ENCODE results near the gene PCLO.

The PCLO gene

DNA sequence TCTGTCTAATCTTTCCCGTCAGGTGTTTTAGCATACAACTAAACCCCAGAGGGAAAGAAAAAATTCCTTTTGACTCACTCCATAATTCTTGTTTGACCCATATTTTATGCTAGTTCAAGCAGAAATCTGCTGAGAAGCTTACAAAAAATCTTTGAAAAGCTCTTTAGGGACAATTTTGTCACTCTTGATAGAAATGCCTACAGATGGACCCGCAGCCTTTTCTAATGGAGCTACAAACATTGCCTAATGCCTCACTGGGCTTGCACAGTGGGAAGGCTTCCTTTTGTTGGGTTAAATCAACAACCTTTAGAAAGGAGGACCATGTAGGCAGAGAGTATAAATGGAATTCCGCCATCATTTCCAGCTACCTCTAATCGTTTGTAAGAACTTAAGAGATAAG is 344.5 kb downstream of the PCLO start:
- DNase-seq: no peak

DNA sequence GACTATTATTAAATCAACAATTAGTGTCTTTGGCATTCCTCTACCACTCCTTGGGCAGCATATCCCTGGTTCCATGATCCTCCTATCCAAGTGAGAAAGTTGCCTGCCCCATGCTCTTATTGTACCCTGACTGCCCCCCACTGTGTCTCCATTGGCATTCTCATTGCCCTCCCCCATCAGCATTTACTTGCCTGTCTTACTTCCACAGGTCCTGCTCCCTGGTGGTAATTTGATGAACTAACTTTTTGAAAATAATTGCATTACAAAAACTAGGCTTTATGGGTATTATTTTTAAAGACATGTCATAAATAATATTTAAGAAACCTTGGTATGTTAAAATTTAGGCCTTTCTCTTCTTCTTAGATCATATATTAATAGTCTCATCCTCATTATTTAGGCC is 346.4 kb downstream of the PCLO start:
- DNase-seq: no peak

DNA sequence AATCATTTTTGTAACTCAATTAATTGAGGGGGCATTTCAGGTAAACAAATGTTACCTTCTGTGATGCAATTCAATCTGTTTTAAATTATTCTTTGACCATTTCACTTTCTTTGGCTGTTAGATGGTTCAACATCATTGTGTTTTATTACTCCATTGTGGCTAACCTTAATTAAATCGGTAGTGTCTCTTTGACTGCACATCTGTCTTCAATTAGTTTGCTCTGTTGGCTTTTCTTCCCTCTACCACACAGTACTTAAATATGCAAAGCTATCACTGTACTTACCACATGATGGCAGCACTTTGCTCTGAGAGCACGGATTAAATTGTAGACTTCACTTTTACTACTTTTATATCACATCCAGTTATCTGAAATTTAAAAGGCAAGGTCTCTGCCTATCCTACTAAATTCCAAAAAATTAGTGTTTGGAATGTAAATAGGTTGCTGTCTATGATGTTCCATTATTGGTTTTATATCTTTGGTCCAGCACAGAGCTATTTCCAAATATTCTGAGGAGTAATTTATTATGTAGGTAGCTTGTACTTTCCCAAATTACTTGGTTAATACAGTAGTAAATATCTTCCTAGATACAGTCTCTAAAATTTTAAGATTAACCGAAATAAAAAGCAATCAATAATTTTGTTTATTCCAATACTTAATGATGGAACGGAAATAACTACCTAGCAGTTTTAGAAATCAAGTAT is 352.0 kb downstream of the PCLO start:
- DNase-seq: peak; percentile 32

DNA sequence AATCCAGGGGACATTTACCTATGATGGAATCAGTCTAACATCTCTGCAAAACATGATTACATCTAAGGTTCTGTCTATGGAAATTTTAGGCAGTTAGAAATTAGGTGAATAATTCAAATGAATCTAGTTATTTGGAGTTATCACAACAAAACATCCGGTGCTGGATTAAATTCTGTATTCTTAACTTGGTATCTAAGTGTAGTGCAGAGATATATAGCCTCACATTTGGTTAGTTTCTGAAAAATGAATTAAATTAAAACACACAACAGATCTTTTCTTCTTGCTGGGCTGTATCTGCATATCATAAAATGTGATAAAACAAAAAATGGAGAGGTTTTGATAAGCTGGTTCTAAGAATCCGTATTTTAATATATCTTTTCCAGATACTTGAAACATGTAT is 354.1 kb downstream of the PCLO start:
- DNase-seq: no peak

DNA sequence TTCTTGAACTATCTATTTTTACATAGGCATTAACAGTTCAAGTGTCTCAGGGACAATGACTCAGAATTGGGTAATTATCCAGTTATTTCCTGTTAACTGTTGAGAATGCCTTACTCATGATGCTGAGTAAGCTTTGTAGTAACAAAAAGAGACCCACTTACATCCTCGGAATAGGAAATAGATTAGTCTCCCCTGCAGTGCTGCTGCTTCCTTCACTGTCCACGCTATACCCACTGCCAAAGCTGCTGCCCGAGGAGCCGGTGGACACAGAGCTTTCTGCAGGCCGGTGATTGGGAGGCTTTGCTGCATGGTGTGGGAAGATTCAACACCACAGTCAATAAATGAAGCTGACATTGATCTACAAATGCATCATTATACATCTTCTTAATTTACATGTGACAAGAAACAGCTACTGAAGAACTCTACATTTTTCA is 357.1 kb downstream of the PCLO start:
- DNase-seq: no peak

DNA sequence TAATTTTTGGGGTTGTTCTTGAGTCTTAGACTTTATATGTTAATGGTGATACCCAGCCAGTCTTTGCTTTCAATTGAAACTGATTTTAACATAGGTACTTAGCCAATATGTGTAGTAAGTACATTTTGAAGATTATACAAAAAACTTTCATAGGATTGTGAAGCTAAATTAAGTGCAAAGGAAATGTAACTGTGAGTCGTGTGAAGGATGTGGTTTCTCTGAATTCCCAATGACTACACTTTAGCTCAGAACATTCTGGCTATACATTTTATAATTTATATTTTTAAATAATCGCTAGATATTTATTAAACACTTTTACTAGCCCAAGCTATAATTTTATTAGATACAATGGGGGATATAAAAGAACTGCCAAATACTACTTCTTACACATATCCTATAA is 359.3 kb downstream of the PCLO start:
- no peak for DNase-seq

DNA sequence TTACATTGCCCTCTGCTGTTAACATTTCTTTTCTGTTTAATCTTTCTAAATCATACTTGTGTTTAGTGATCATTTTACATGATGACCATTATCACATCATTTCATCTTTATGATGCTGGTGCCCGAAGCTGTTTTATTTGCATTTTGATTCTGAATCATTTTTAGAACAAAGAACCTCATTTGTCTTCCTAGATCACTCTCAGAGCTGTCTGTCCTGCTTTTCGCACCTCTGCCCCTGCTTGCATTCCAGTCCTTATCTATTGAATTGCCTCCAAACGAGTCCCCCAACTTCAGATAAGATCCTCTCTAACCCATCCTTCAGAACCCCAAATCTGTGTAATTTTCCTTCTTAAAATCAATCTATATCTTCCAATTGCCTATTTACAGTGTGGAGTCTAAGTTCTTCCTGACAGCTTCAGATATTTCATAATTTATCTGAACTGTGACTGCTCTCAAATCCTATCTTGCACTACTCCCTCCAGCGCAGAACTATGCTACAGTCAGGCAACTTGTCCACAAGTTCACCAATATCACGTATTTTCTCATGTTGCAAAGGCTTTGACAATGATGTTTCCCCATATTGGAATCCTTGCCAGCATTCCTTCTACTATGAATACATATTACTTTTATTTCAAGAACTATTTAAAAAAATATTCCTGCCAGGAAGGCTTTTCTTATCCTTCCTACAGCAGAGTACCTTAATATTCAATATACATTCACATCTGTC is 372.6 kb downstream of the PCLO start:
- no peak for DNase-seq

DNA sequence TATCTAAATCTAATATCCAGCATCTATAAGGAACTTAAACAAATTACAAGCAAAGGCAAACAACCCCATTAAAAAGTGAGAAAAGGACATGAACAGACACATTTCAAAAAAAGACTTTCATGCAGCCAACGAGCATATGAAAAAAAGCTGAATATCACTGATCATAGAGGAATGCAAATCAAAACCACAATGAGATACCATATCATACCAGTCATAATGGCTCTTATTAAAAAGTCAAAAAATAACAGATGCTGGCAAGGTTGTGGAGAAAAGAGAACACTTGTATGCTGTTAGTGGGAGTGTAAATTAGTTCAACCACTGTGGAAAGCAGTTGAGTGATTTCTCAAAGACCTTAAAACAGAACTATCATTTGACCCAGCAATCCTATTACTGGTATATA is 384.7 kb downstream of the PCLO start:
- DNase-seq: no peak

DNA sequence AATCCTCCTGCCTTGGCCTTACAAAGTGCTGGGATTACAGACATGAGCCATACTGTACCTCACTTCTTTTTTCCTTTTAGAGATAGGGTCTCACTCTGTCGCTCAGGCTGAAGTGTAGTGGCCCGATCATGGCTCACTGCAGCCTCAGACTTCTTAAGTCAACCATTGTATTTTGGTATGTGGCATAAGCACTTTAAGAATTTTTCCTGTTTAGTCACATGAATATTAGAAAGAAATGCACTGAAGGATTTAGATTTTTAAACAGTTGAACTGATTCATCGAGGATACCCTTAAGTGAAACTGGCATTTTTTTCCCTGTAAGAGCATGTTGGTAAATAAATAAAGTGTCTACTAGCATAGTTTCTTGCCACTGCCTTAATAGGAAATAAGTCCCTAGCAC is 399.8 kb downstream of the PCLO start:
- DNase-seq: no peak

DNA sequence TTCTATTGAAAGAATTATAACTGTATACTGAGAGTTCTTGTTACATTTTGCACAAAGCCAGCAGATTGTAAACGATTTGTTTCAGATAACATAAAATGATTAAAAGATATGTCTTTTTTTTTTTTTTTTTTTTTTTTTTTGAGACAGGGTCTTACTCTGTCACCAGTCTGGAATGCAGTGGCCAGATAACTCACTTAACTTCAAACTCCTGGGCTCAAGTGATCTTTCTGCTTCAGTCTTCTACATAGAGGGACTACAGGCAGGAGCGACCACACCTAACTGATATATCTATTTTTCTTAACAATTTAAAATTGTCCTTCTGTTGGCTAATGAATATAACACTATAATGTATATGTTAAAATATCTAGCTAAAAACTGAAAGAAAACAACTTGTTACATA is 401.9 kb downstream of the PCLO start:
- DNase-seq: no peak

DNA sequence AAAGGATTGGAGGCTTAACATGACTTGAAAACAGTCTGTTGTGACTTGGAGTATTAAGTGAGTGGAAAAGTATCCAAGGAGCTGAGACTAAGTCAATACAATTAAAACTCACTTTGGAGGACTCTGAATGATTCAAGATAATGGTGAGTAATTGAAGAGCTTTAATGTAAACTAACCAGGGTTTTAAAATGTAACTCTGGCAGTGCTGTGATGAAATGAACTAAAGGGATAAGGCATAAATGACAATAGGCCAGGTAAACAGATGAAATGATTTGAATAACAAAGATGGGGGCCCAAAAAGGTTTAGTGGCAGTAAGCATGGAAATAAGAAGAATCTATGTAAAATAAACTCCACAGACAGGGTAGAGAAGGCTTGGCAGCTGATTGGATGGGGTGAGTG is 402.6 kb downstream of the PCLO start:
- DNase-seq: peak; percentile 20

DNA sequence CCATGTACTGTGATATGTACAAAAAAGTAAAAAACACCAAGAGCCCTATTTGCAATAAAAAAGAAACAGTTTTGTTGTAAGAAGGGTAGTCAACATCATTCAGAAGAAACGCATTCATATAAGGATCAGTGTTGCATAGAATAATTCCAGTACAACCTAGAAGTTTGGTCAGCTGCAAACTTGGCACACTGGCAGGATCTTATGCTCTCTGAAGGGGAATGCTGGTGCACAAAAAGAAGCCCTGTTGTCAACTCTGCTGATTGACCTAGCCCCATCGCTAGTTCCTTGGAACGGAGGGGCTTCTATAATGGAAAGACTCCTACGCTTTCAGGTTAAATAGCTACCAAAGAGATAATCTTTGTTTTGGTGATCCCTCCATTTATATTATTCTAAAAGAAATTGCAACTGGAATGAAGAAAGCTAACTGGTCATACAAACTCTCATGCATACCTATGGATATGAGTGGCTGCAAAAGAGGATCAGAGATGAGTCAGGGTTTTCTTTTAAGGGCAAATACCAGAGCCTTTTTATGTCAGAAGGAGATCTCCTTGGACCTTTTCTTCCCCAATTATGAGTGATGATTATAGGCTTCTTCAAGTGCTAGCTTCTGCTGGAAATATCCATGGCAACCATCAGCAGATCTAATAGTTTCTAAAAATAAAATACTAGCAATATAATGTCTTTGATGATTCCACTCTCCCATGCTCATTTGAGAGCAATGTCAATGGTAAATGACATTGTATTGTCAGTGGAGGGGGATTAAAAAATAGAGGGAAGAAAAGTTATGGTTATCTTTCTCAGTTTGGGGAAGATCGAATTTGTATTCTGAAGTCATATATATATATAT is 406.8 kb downstream of the PCLO start:
- DNase-seq: no peak

DNA sequence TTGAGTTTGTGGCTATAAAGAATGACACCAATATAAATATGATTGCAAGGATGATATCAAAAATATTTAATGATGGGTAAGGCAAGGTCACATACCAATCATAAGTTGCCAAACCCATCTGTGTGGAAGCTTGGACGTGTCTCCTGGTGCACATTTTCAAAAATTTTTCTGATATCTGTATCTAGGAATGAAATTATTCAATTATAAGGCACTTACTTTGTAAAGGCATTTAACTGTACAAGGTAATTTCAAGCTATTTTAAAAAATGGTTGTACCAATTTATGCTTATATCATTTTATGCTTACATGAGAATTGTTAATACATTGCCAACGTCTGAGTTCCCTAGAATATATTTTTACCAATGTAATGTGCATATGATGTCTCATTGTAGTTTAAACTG is 412.7 kb downstream of the PCLO start:
- DNase-seq: no peak

DNA sequence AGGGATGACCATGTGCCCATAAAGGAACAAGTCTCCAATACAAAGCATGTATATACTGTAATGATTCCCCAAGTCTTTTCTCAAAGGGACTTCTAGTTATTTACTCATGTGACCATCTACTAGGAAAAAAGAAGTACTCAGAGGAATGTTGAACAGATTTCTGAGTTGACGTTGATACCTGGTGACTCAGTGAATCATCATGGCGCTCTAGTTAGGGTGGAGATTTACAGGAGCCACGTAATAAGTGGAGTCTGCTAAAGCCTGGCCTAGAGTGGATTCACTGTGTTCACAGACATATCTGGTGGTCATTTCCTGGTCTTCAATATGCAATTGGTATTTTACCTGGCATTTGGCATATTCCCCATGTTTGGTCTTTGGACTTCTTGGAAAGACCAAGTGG is 416.9 kb downstream of the PCLO start:
- no peak for DNase-seq

DNA sequence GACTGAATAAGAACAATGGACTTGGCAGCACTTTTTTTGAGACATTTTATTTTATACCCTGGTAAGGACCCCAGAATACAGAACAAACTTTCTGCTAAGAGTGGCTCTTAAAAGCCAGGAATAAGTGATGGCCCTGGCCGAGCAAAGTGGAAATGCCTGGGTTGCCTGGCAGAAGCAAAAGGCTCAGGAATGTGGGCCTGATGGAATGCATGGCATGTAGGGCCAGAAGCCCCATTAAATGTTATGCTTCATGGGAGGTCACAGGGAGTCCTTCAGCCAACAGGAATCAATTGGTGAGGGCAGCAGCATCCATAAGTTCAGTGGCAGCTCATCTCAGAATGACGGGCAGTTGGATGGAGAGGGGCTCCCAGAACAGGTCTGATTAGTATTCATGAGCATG is 417.6 kb downstream of the PCLO start:
- DNase-seq: no peak

DNA sequence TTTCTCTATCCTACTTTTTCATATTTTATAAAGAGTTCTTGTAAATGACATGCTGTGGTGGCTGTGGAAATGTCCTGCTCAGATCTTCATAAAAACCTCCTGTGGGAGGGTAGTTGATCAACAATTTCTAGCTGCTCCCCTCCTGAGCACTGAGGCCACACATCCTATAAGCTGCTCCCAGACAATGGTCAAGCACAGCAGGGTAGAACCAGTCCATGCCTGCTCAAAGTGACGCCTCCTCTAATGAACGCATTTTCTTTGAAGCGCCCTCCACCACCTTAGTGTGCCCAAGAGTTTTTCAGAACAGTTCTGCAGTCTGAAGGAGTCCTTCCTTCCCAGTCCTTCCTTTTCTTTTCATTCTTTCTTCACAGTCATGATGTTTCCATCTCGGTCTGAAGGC is 420.5 kb downstream of the PCLO start:
- no peak for DNase-seq

DNA sequence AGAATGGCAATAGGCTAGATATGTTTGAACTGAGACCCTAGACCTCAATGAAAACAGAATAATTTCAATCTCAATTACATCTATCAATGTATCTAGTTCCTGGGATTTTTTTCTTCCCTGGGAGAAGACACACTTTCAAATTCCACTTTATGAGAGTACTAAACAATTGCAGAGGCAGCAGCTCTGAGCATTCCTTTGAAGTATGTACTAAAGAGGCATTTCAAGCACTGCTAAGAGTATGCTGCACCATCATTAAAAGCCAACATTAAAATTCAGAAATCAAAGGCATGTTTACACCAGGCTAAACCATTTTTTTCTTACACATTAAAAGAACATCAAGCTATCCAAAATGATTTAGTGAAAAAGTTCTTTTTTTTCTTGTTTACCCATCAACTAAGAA is 421.2 kb downstream of the PCLO start:
- DNase-seq: peak; percentile 54

DNA sequence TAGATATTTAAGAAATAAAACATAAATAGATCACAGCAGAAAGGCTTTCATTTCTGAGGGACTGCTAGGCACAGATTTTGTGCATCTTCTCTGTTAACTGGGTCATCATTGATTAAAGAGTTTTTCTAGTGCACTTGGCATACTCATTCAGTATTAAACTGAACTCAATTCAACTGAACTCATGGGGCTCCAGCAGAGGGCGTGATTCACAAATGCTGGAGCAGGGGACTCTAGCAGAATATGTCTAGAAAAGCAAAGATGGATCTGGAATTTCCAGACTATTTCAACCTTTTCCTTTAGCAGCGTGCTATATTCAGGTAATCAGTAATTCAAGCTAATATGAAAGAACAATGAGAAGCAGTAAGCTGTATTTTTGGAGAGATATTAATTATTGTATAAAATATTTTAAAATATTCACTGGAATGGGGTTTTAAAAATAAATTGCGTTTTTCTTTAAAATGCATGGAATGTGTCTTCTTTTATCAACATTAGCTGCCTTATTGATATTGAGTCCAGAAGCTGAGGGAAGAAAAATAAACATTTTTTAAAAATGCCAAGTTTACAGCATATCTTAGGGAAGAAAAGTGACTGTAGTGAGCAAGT is 422.3 kb downstream of the PCLO start:
- peak; percentile 13 for DNase-seq

DNA sequence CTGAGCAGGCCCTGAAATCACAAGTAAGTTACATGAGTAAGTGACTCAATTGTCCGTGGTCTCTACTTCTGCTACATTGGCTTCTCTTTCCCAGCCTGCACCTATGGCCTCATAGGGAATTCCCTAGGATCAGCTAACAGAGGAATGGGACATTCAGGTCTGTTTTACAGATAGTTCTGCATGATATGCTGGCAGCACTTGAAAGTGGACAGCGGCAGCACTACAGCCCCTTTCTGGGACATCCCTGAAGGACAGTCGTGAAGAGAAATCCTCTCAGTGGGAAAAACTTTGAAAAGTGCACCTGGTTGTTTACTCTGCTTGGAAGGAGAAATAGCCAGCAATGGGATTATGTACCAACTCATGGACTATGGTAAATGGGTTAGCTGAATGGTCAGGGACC is 426.1 kb downstream of the PCLO start:
- DNase-seq: no peak

DNA sequence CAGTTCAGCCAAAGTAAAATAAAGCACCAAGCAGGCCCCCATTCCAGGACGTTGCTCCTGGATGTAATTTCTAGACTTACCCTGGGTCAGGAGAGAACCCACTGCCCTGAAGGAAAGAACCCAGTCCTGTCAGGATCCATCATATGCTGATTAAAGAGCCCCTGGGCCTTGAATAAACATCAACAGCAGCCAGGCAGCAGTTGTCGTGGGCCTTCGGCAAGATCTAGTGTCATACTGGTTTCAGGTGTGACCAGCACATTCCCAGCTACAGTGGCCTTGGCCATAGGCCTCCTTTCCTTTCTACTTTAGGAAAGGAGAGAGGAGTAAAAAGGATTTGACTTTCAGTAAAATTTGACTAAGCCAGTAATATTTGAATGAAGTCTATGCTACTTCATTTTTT is 430.0 kb downstream of the PCLO start:
- DNase-seq: no peak

DNA sequence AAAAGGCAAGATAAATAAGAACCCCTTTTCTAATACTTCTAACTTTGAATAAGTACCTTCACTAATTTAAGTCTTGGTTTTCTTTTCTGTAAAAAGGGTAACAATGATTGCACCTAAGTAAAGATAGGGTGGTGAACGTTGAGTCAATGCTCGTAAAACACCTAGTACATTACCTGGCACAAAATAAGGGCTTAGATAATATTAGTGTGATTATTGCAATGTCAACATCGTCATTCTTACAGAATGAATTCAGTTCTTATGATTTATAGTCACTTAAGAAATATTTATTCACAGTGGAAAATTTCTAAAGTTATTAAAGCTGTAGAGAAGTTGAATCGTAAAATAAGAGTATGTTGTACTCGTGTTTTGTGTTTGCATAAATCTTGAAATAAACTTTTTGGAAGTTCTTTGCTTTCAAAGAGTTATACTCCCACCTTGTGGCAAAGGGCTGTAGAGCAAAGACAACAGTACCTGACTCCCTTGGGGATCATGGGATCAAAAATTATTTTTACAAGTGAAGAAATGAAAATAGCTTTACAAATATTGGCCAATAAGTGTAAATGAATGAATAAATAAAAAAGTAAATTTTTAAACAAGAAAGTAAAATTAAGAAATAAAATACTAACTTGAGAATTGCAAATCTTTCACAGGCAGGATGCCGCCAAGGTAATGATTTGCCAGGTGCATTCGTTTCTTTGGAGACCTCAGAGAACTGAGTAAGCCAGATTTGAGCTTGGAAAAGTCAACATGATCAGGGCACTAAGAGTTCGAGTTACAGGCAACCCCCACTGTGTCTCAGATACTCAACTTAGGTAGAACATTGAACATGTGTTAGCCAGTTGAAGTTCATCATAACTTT is 433.3 kb downstream of the PCLO start:
- peak; percentile 73 for DNase-seq

DNA sequence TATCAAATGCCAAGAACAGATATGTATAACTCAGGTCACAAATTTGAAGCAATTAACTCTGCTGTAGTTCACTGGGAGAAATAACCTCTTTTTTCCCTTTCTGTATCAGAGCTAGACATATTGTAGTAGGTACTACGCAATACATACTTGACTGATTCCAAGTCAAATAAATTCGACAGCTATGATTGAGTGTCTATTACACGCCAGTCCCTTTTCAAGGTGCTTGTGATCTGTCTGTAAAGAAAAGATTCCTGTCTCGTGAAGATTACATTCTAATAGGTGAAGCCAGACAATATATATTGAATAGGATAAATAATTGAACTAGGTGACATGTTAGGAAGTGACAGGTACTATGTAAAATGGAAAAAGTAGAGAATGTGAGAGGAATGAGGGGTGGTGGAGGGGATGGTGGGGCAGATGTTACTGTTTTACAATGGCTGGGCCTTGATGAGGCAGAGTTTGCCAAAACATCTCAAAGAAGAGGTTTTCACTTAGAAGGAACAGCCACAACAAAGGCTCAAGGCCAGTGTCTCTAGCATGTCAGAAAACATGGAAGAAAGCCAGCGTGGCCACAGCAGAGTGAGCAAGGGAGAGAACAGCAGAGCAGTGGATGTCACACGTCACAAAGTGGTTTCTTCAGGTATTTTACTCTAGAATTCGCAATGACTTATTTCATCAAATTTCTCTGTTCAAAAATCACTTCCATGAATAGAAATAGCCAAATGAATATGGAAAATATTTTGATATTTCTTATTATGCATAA is 436.5 kb downstream of the PCLO start:
- DNase-seq: peak; percentile 59
